Measurements from ENCODE around the gene FAM83E.
A peak's percentile ranks its signal among the peaks of the same experiment; 100 is the strongest.

The FAM83E gene

DNA sequence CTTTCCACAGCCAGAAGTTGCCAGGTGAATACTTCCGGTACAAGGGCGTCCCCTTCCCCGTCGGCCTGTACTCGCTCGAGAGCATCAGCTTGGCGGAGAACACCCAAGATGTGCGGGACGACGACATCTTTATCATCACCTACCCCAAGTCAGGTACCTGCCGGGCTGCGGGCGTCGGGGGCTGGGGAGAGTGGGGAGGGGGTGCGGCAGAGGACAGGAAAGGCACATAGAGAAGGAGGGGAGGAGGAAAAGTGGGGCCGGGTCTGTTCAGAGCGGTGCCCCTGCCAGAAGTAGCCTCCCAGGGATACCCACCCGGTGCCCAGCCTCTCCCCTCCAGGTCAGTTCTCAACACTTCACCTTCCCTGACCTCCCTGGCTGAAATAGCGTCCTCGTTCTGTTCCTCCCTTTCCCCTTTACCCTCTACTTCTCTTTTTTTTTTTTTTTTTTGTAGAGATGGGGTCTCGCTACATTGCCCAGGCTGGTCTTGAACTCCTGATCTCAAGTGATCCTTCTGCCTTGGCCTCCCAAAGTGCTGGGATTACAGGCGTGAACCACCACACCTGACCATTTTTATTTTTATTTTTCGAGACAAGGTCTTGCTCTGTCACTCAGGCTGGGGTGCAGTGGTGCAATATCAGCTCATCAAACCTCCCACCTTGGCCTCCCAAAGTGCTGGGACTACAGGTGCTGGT lies 38.8 kb downstream of the FAM83E start:
- DNase-seq (ENCODE audit: low spot score), result no peak

GRCh38 chr19:48573163-48573505 lies 41.7 kb downstream of the FAM83E start:
- DNase-seq (ENCODE audit: low spot score), result no peak

GRCh38 chr19:48571378-48572162 lies 43.3 kb downstream of the FAM83E start:
- no peak for DNase-seq (ENCODE audit: low spot score)

- no peak for DNase-seq (ENCODE audit: low spot score)
Observed at GRCh38 chr19:48569814-48570213, 45.1 kb downstream of the FAM83E start.

DNA sequence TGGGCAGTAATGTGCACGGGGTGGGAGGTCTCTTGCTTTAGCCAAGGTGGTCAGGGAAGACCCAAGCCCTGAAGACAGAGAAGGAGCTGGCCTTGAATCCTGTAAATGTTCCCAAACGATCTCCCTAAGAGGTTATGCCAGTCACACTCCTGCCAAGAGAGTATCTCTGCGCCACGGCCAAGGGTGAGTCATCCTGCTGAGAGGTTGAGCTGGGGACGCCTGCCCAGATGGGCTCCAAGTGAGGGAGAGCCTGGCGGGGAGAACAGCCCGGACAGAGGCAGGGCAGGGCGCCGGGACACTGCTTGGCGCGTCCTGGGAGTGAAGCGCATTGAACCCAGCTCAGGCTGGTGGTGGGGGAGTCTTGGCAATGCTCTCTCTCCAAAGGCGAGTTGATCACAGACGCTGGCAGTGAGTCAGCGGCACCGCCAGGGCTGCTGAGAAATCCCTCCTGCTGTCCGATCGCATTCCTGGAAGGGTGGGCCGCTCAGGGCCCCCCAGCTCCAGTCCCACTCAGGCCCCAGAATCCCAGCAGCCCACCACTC lies 46.5 kb downstream of the FAM83E start:
- DNase-seq (ENCODE audit: low spot score), result peak; percentile 29

- DNase-seq (ENCODE audit: low spot score), result no peak
Observed at GRCh38 chr19:48565090-48565489, 49.8 kb downstream of the FAM83E start.
